Activated naive CD8-positive, alpha-beta T cell treated with anti-CD3 and anti-CD28 coated beads for 36 hours (primary cell): ENCODE results near the gene DMRTA1. TPM values are rescaled to one million over a fixed set of nuclear protein-coding genes. Genes with fewer than 3 reads are reported as not detected.
"Not testable (repeated sequence)": the region's sequence is repeated elsewhere in the genome, so short reads cannot be mapped to it uniquely, and the experiment has no call there.

Experiments used
- DNase-seq: peaks from one replicate; pipeline ENCODE4 v3.0.0; 2021
- H3K27ac Mint-ChIP-seq: one replicate; pipeline ENCODE4 v1.8.0; 2022; ENCODE audit warnings: mild to moderate bottlenecking, moderate library complexity, mixed read lengths
- H3K27me3 Mint-ChIP-seq: one replicate; pipeline ENCODE4 v1.8.0; 2022; ENCODE audit warnings: mild to moderate bottlenecking, mixed read lengths
- H3K36me3 Mint-ChIP-seq: one replicate; pipeline ENCODE4 v1.8.0; 2021; ENCODE audit warnings: mild to moderate bottlenecking, mixed read lengths
- H3K4me1 Mint-ChIP-seq: one replicate; pipeline ENCODE4 v1.8.0; 2021; ENCODE audit warnings: mixed read lengths
- H3K4me3 Mint-ChIP-seq: one replicate; pipeline ENCODE4 v1.8.0; 2022; ENCODE audit warnings: mild to moderate bottlenecking, moderate library complexity, mixed read lengths
- H3K9me3 Mint-ChIP-seq: one replicate; pipeline ENCODE4 v1.8.0; 2022; ENCODE audit warnings: mixed read lengths
- total RNA-seq, 2 experiments: library from RNA; stranded (reverse); gene quantifications; one replicate each; pipeline ENCODE4 v1.2.3, GENCODE V29; 2021

Gene DMRTA1, protein sequence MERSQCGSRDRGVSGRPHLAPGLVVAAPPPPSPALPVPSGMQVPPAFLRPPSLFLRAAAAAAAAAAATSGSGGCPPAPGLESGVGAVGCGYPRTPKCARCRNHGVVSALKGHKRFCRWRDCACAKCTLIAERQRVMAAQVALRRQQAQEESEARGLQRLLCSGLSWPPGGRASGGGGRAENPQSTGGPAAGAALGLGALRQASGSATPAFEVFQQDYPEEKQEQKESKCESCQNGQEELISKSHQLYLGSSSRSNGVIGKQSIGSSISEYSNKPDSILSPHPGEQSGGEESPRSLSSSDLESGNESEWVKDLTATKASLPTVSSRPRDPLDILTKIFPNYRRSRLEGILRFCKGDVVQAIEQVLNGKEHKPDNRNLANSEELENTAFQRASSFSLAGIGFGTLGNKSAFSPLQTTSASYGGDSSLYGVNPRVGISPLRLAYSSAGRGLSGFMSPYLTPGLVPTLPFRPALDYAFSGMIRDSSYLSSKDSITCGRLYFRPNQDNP
- total RNA-seq: not detected

DNA sequence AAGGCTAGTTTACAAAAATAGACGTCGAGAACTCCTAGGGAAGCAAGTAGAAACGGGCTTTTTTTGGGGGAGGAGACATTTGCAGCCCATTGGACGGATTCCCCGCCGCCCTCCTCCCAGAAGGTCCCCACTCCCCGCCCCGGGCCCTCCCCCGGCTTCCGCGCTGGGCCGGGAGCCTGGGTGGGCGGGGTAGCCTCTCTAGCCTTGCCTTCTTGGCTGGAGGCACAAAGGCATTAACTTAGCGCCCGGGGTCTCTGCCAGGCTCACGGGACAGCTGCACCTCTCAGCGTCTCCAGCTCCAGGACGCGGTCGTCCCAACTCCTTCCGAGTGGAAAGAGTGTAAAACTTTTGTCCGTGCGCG is at the start of gene DMRTA1:
TSS of gene DMRTA1 (plus strand) at position 236 of the 361 bp plus-strand sequence. CDS start 242 bp downstream, outside the sequence.
- H3K27ac Mint-ChIP-seq: no peak within 1 kb of the TSS
- peak within 1 kb of the TSS; percentile 43 for H3K4me3 Mint-ChIP-seq
- H3K9me3 Mint-ChIP-seq: no peaks in the 10 kb centered on the region
- H3K4me1 Mint-ChIP-seq: peaks cover 4% of the 10 kb centered on the region
- H3K36me3 Mint-ChIP-seq: no peaks in the 10 kb centered on the region
- H3K27me3 Mint-ChIP-seq: peaks cover 44% of the 10 kb centered on the region
- peak; percentile 15 for DNase-seq

DNA sequence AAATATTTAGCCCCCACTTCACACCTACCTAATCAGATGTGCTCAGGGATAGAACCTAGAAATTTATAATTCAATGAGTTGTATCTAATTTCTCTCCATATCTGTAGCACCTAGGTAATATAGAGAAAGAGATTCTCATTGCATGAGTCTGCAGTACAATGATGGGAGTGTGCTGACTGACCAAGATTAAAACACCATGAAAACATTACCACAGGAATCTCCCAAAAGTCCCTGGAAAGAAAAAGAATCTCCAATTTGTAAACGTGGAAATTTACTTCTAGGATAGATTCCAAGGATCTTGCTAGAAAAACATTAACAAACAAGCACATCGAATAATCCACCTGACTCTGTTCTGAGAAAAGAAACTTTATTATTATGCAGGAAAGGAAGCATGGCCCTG is 45.0 kb upstream of the DMRTA1 start:
- Mint-ChIP-seq H3K4me3 (no peak overlapping the region), H3K4me1 (no peaks in the 10 kb centered on the region), H3K27ac (no peak overlapping the region), H3K9me3 (no peaks in the 10 kb centered on the region), H3K27me3 (peaks cover 3% of the 10 kb centered on the region), H3K36me3 (no peaks in the 10 kb centered on the region)
- DNase-seq: no peak

DNA sequence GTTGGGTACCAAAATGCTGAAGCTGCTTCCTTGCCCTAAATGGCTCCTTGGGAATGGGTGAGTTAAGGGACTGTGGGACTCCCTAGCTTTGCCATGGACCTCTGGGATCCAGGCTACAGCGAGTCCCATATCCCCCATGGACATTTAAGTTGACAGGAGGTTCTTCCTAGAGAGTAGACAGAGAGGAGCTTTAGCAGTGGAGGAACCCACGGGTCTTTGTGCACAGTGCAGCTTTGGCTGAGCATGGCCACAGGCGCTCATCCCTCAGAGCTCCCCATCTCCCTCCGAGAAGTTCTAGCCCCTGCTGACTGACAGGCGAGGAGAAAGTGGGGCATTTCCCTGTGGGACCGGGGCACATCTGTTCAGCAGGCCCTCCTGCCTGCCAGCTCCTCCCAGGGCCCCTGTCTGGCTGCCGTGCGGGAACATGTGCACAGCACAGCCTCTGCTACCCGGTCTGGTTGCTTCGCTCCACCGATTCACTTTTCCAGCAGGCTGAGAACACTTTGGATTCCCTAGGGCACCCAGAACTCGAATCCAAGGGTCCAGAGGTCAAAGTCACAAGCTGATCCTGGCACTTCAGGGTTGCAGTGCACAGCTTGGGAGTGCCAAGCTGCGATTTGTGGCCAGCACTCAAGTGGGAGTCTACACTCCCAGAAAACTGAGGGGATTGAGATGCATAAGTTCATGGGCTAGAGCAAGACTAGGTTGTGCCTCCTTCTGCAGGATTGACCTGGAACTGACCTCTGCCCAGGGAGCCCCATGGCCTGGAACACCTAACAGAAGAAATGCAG is 40.6 kb upstream of the DMRTA1 start:
- no peaks in the 10 kb centered on the region for H3K9me3 Mint-ChIP-seq
- no peak overlapping the region for H3K4me3 Mint-ChIP-seq
- peaks cover 3% of the 10 kb centered on the region for H3K27me3 Mint-ChIP-seq
- no peak overlapping the region for H3K27ac Mint-ChIP-seq
- DNase-seq: no peak
- H3K36me3 Mint-ChIP-seq: no peaks in the 10 kb centered on the region
- H3K4me1 Mint-ChIP-seq: no peaks in the 10 kb centered on the region

DNA sequence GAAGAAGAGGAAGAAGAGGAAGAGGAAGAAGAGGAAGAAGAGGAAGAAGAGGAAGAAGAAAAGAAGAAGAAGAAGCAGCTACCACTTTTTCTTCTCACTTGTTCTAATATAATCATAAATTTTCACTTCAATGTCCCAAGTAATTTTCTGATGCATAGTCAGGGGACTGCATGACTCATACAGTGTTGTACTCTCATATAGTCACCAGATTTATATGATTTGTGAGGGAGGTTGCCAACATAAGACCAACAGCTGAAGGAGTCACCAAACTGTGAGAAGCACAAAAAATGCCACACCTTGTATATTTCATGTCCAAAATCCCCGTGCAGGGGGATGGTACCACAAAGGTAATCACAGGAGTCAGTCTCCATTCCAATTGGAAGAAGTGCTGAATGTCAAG is 32.7 kb upstream of the DMRTA1 start:
- H3K4me3 Mint-ChIP-seq: no peak overlapping the region
- H3K9me3 Mint-ChIP-seq: no peaks in the 10 kb centered on the region
- no peaks in the 10 kb centered on the region for H3K27me3 Mint-ChIP-seq
- H3K4me1 Mint-ChIP-seq: no peaks in the 10 kb centered on the region
- DNase-seq: no peak
- H3K27ac Mint-ChIP-seq: no peak overlapping the region
- no peaks in the 10 kb centered on the region for H3K36me3 Mint-ChIP-seq

DNA sequence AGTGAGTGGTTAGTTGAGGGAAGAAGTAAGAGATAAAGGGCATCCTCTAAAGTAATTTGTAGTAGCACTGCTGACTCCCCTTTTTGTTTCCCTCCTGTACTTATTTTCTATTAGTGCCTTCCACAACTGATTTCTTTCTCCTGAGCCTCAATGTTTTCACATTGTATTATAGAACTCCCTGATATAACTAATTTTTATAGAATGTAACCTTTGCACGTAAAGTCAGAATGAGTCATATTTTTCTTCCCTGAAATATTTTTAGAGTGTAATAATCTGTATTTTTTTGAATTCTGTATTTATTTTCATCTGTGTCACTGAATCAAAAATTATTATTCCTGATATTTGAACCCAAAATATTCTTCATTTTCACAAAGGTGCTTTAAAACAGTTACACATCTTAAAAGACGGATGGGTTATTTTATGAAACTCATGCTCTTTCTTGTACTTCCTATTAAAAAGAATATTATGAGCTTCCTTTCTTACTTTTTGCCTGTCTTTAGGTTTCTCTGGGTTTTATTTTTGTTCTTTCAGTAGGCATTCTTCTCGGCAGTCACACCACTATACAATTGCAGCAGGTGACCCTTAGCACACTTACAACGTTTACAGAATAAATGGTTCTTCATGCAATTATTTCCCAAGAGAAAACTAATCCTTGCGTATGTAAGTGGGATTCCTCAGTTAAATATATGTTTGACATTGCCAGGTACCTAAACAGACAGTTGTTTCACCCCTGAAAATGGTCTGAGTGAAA is 30.5 kb upstream of the DMRTA1 start:
- no peaks in the 10 kb centered on the region for H3K9me3 Mint-ChIP-seq
- no peak for DNase-seq
- H3K4me3 Mint-ChIP-seq: no peak overlapping the region
- H3K27ac Mint-ChIP-seq: no peak overlapping the region
- H3K4me1 Mint-ChIP-seq: no peaks in the 10 kb centered on the region
- no peaks in the 10 kb centered on the region for H3K36me3 Mint-ChIP-seq
- no peaks in the 10 kb centered on the region for H3K27me3 Mint-ChIP-seq

DNA sequence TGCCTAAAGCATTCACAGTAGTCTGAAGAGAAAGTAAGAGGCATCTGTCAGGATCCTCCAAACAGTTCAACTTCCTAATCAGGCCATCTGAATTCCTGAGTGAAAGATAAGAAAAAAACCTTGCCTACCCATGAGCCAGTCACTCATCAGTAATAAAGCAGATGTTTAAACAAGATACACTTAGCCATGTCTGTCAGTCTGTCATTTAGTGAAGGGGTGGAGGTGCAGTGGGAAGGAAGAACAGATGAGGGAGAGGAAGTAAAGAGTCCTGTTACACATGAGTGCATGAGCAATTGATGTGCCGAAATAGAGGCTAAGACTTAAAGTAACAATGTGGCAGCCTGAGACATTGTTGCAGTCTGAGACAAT is 29.9 kb upstream of the DMRTA1 start:
- no peak for DNase-seq
- Mint-ChIP-seq H3K27ac (no peak overlapping the region), H3K27me3 (peaks cover 5% of the 10 kb centered on the region), H3K9me3 (no peaks in the 10 kb centered on the region), H3K4me3 (no peak overlapping the region), H3K4me1 (no peaks in the 10 kb centered on the region), H3K36me3 (no peaks in the 10 kb centered on the region)

DNA sequence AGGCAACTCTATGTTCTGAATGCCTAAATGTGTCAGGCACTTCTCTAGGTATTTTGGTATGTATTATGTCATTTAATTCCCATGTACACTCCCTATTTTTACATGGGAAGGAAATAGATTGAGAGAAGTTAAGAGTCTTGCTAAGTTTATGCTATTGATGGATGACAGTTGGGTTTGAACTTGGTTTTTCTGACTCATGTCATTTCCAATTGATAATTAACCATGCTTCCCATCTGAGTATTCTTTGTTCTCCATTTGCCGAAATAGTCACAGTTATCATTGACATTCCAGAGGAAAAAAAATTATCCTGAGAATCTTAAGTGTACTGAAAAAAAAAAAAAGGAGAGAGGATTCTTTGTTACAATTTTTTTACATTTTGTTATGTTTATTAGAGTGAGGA is 23.1 kb upstream of the DMRTA1 start:
- Mint-ChIP-seq H3K27me3 (peaks cover 21% of the 10 kb centered on the region), H3K4me3 (no peak overlapping the region), H3K4me1 (no peaks in the 10 kb centered on the region), H3K9me3 (no peaks in the 10 kb centered on the region), H3K27ac (no peak overlapping the region), H3K36me3 (no peaks in the 10 kb centered on the region)
- DNase-seq: no peak

DNA sequence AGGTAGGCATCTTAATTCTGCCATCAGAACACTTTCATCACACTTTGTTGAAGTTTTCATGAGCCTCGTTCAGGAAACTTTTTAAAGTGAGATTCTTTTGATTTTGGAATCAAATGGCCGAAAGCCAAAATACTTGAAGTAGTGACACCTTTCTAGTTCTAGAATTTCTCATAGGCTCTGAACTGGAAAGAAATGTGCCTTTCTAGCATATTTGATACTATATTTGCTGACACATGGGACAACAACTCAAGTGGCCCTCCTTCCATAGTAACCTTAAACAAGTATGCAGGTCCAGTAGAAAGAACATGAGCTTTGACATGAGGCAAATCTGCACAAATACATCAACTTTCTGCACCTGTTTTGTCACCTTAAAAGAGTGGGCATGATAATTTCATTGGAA is 22.0 kb upstream of the DMRTA1 start:
- Mint-ChIP-seq H3K27me3 (peaks cover 21% of the 10 kb centered on the region), H3K4me3 (no peak overlapping the region)

DNA sequence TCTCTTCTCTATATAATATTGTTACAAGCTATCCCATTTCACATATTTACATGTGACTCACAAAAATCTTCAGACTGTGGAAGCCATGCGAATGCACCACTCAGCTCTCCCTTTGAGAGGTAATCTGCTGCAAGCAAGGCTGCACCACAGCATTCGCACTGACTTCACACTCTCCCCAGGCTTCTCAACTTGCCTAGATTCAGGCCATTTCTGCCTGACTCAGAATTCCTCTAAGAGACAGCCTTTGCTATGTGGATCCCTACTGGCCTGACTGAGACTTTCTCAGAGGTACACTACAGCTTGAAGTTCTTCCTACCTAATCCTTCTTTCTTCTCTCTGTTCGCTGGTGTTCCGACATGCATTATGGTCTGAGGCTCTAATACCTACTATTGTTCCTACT is 21.1 kb upstream of the DMRTA1 start:
- no peaks in the 10 kb centered on the region for H3K4me1 Mint-ChIP-seq

More for the DNA sequence above, 22.0 kb upstream of the DMRTA1 start:
- Mint-ChIP-seq H3K9me3 (no peaks in the 10 kb centered on the region), H3K36me3 (no peaks in the 10 kb centered on the region), H3K4me1 (no peaks in the 10 kb centered on the region), H3K27ac (no peak overlapping the region)
- DNase-seq: no peak

DNA sequence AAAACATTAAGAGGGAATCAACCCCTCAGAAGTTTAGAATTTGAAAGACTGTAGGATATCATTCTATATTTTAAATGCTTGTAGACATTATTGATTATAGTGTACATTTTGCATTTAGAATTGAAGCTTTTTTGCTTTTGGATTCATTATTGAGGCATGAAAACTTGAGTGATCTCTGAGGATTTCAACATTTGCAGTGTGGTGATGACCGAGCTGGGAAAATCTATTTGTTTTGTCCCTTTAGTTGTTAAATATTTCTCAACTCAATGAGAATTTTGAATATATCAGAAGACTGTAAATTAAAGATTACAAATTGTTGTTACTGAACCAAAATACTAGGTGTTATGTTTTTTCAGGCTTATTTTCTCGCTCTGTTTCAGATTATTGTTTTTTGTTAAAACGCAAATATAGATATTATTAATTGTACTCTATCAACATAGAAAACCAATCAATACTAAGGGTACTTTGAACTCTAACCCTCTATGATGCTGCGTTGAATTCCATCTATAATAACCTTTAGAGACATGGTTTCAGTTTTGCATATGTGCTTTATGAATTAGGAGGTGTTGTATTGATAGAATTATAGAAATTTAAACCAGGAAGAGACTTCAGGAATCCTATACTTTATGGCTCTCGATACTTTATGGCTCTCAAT is 19.3 kb upstream of the DMRTA1 start:
- Mint-ChIP-seq H3K4me1 (no peaks in the 10 kb centered on the region), H3K4me3 (no peak overlapping the region), H3K9me3 (no peaks in the 10 kb centered on the region), H3K27me3 (peaks cover 12% of the 10 kb centered on the region), H3K27ac (no peak overlapping the region), H3K36me3 (no peaks in the 10 kb centered on the region)
- DNase-seq: no peak

More for the DNA sequence above, 21.1 kb upstream of the DMRTA1 start:
- no peak overlapping the region for H3K4me3 Mint-ChIP-seq
- peaks cover 21% of the 10 kb centered on the region for H3K27me3 Mint-ChIP-seq
- H3K9me3 Mint-ChIP-seq: no peaks in the 10 kb centered on the region
- H3K36me3 Mint-ChIP-seq: no peaks in the 10 kb centered on the region
- H3K27ac Mint-ChIP-seq: no peak overlapping the region
- DNase-seq: no peak

DNA sequence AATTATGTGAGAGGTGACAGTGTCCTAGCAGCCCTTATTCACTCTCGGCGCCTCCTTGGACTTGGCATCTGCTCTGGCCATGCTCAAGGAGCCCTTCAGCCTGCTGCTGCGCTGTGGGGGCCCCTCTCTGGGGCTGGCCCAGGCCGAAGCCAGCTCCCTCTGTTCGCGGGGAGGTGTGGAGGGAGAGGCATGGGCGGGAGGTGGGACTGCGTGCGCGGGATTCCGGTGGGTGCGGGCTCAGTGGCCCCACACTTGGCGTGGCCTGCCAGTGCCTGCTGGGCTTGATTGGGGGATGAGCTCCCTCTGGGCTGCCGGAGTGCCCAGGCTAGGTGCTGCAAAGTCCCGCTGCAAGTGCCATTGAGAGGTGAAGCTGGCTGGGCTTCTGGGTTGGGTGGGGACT is 12.9 kb upstream of the DMRTA1 start:
- no peaks in the 10 kb centered on the region for H3K36me3 Mint-ChIP-seq
- H3K27me3 Mint-ChIP-seq: peaks cover 4% of the 10 kb centered on the region
- H3K4me1 Mint-ChIP-seq: no peaks in the 10 kb centered on the region
- H3K27ac Mint-ChIP-seq: no peak overlapping the region
- H3K9me3 Mint-ChIP-seq: no peaks in the 10 kb centered on the region
- no peak for DNase-seq
- H3K4me3 Mint-ChIP-seq: no peak overlapping the region

DNA sequence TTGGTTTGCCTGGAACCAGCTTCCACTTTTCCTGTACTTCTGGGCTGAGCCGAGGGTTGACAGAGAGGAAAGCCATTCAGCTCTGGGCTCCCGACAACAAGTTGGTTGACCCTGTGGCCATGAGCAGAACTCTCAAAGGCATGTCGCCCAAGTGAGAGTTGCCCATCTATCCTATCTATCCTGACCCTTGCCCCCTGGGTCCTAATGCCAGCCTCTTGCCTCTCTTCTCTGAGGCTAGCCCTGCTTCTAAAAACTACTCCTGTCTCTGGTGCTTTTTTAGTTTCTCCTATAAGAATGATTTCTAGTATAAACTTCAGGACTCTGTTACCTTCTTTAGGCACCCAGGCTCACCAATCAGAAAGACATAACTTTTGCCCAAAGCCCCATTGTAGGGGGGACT is 11.4 kb upstream of the DMRTA1 start:
- not testable (repeated sequence) for DNase-seq, H3K4me3 Mint-ChIP-seq, H3K27me3 Mint-ChIP-seq, H3K9me3 Mint-ChIP-seq, H3K27ac Mint-ChIP-seq, H3K36me3 Mint-ChIP-seq, H3K4me1 Mint-ChIP-seq

DNA sequence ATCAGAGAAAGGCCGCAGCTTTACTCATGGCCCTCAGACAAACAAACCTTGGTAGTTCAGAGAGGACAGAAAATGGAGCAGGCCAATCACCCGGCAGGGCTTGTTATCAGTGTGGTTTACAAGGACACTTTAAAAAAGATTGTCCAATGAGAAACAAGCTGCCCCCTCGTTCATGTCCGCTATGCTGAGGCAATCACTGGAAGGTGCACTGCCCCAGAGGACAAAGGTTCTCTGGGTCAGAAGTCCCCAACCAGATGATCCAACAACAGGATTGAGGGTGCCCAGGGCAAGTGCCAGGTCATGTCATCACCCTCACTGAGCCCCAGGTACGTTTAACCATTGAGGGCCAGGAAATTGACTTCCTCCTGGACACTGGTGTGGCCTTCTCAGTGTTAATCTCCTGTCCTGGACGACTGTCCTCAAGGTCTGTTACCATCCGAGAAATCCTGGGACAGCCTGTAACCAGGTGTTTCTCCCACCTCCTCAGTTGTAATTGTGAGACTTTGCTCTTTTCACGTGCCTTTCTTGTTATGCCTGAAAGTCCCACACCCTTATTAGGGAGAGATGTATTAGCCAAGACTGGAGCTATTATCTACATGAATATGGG is 9.1 kb upstream of the DMRTA1 start:
- not testable (repeated sequence) for H3K27ac Mint-ChIP-seq, H3K27me3 Mint-ChIP-seq, H3K4me1 Mint-ChIP-seq, H3K9me3 Mint-ChIP-seq, DNase-seq, H3K4me3 Mint-ChIP-seq, H3K36me3 Mint-ChIP-seq

DNA sequence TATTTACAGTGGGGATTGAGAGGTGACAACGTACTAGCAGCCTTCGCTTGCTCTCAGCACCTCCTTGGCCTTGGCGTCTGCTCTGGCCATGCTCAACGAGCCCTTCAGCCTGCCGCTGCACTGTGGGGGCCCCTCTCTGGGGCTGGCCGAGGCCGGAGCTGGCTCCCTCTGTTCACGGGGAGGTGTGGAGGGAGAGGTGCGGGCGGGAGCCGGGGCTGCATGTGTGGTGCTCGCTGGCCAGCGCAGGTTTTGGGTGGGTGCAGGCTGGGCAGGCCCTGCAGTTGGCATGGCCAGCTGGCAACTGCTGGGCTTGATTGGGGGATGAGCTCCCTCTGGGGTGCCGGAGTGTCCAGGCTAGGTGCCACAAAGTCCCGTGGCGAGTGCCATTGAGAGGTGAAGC is 5.8 kb upstream of the DMRTA1 start:
- peaks cover 1% of the 10 kb centered on the region for H3K9me3 Mint-ChIP-seq
- peaks cover 12% of the 10 kb centered on the region for H3K27me3 Mint-ChIP-seq
- no peak for DNase-seq
- H3K4me3 Mint-ChIP-seq: no peak overlapping the region
- no peaks in the 10 kb centered on the region for H3K36me3 Mint-ChIP-seq
- H3K4me1 Mint-ChIP-seq: no peaks in the 10 kb centered on the region
- no peak overlapping the region for H3K27ac Mint-ChIP-seq
